Smooth muscle cell (in vitro differentiated cells): ENCODE results near the gene USP43. TPM values are rescaled to one million over a fixed set of nuclear protein-coding genes. Genes with fewer than 3 reads are reported as not detected.

Source experiments
- DNase-seq: peaks from one replicate; lab custom pipeline; 2025; ENCODE audit not compliant: unreplicated experiment; lab: John Stamatoyannopoulos, UW
- H2AFZ ChIP-seq: fragments of 200-600 bp; sonication (generic); 2 replicates; pipeline ENCODE4 v1.6.0; 2016; ENCODE audit warnings: antibody characterized with exemption, low read depth, mild to moderate bottlenecking
- H3F3A ChIP-seq: fragments of 200-600 bp; sonication (generic); 2 replicates; pipeline ENCODE4 v1.6.0; 2017; ENCODE audit warnings: antibody characterized with exemption, low read depth
- H3K27ac ChIP-seq: fragments of 200-600 bp; sonication (generic); 2 replicates; pipeline ENCODE4 v1.5.1; 2016; ENCODE audit warnings: low read depth, mild to moderate bottlenecking
- H3K27me3 ChIP-seq: fragments of 200-600 bp; sonication (generic); 2 replicates; pipeline ENCODE4 v1.6.1; 2016; ENCODE audit warnings: low read depth, mild to moderate bottlenecking
- H3K36me3 ChIP-seq: fragments of 200-600 bp; sonication (generic); 2 replicates; pipeline ENCODE4 v1.5.1; 2016; ENCODE audit warnings: low read depth
- H3K4me1 ChIP-seq: fragments of 200-600 bp; sonication (generic); 2 replicates; pipeline ENCODE4 v1.5.1; 2016; ENCODE audit warnings: low read depth
- H3K4me2 ChIP-seq: fragments of 200-600 bp; sonication (generic); 2 replicates; pipeline ENCODE4 v1.6.0; 2016; ENCODE audit warnings: mild to moderate bottlenecking
- H3K4me3 ChIP-seq: fragments of 200-600 bp; sonication (generic); 2 replicates; pipeline ENCODE4 v1.5.1; 2016; ENCODE audit warnings: mild to moderate bottlenecking
- H3K79me2 ChIP-seq: fragments of 200-600 bp; sonication (generic); 2 replicates; pipeline ENCODE4 v1.6.0; 2016; ENCODE audit warnings: low read depth, mild to moderate bottlenecking
- H3K9ac ChIP-seq: fragments of 200-600 bp; sonication (generic); 2 replicates; pipeline ENCODE4 v1.6.0; 2016; ENCODE audit warnings: low read depth
- H3K9me3 ChIP-seq: fragments of 200-600 bp; sonication (generic); replicated peaks from 2 replicates; pipeline ENCODE4 v1.5.1; 2016; ENCODE audit warnings: low read depth
- H4K20me1 ChIP-seq: fragments of 200-600 bp; sonication (generic); 2 replicates; pipeline ENCODE4 v1.6.0; 2016; ENCODE audit warnings: low read depth
- WGBS: methylation state at CpG from one replicate; pipeline ENCODE4 v1.1.7; 2016; ENCODE audit warnings: low lambda C conversion rate; 5-methylcytosine and 5-hydroxymethylcytosine counted together
- polyA plus RNA-seq: library from polyadenylated mRNA; unstranded; fragments of >200 nt; fragmentation: Nextera tagmentation; extraction: Ambion mirVana; gene quantifications from 2 replicates; pipeline ENCODE4 v1.2.1, GENCODE V29; 2016
- total RNA-seq: library from RNA; depleted of rRNA; stranded (reverse); fragments of >200 nt; gene quantifications from 2 replicates; pipeline ENCODE4 v1.2.3, GENCODE V29; 2014
- TF ChIP-seq, protein P1 (sequence below): fragments of 200-600 bp; sonication (generic); IDR thresholded peaks from 2 replicates; pipeline ENCODE4 v1.5.1; 2017; ENCODE audit warnings: borderline replicate concordance, mild to moderate bottlenecking, antibody characterized with exemption; ENCODE audit not compliant: insufficient read depth, poor library complexity, severe bottlenecking

Gene USP43
- total and polyA plus RNA-seq, 2 experiments from 2014 or later, result 2.0 to 2.7 TPM

GRCh38 chr17:9676820-9677310, 31.5 kb downstream of the USP43 start:
- H3K4me1 ChIP-seq, result peaks cover under 1% of the 10 kb centered on the region
- 50% methylated on average over 4 of the region's 4 CpGs for WGBS
- TF ChIP-seq, protein P1, sequence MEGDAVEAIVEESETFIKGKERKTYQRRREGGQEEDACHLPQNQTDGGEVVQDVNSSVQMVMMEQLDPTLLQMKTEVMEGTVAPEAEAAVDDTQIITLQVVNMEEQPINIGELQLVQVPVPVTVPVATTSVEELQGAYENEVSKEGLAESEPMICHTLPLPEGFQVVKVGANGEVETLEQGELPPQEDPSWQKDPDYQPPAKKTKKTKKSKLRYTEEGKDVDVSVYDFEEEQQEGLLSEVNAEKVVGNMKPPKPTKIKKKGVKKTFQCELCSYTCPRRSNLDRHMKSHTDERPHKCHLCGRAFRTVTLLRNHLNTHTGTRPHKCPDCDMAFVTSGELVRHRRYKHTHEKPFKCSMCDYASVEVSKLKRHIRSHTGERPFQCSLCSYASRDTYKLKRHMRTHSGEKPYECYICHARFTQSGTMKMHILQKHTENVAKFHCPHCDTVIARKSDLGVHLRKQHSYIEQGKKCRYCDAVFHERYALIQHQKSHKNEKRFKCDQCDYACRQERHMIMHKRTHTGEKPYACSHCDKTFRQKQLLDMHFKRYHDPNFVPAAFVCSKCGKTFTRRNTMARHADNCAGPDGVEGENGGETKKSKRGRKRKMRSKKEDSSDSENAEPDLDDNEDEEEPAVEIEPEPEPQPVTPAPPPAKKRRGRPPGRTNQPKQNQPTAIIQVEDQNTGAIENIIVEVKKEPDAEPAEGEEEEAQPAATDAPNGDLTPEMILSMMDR, result no peak
- no peaks in the 10 kb centered on the region for H3F3A ChIP-seq
- no peaks in the 10 kb centered on the region for H3K27me3 ChIP-seq
- H3K36me3 ChIP-seq, result no peaks in the 10 kb centered on the region
- peaks cover 9% of the 10 kb centered on the region for H3K9me3 ChIP-seq
- H3K4me2 ChIP-seq, result no peak overlapping the region
- peak overlapping the region; percentile 95 for H3K27ac ChIP-seq
- no peak overlapping the region for H3K4me3 ChIP-seq
- no peak overlapping the region for H2AFZ ChIP-seq
- DNase-seq, result no peak
- H3K79me2 ChIP-seq, result no peaks in the 10 kb centered on the region
- H3K9ac ChIP-seq, result peak overlapping the region; percentile 78
- no peaks in the 10 kb centered on the region for H4K20me1 ChIP-seq

- TF ChIP-seq, protein P1, result no peak
- no peak for DNase-seq
- 78% methylated on average over 7 of the region's 7 CpGs for WGBS
- no peak overlapping the region for H3K4me2 ChIP-seq
- H2AFZ ChIP-seq, result no peak overlapping the region
- no peaks in the 10 kb centered on the region for H3K27me3 ChIP-seq
- H4K20me1 ChIP-seq, result no peaks in the 10 kb centered on the region
- H3K79me2 ChIP-seq, result no peaks in the 10 kb centered on the region
- H3F3A ChIP-seq, result no peaks in the 10 kb centered on the region
- no peak overlapping the region for H3K4me3 ChIP-seq
- peak overlapping the region; percentile 95 for H3K27ac ChIP-seq
- peaks cover 9% of the 10 kb centered on the region for H3K9me3 ChIP-seq
- H3K9ac ChIP-seq, result peak overlapping the region; percentile 78
- H3K4me1 ChIP-seq, result no peaks in the 10 kb centered on the region
- no peaks in the 10 kb centered on the region for H3K36me3 ChIP-seq
These were observed 32.1 kb downstream of the USP43 start for GRCh38 chr17:9677411-9677810.

DNA sequence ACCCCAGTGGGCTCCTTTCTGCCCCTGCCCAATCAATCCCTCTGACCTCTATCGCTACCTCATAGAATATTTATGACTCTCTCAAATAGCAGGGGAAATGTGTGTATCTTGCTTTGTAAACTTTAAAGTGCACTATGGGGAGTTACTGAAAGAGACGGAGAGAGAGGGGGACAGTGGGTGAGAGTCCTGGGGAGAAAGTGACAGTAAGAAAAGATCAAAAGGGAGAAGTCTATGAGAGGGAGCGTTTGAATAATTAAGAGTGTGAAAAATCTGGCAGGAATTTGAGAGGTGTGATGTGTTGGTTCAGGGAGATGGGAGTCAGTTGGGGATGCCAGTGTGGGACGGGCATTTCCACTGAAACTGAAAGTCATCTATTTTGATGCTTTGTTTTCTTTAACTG, 32.6 kb downstream of the USP43 start:
- H3K4me3 ChIP-seq, result no peak overlapping the region
- H3K27ac ChIP-seq, result peak overlapping the region; percentile 95
- H3K9ac ChIP-seq, result peak overlapping the region; percentile 78
- TF ChIP-seq, protein P1, result no peak
- H4K20me1 ChIP-seq, result no peaks in the 10 kb centered on the region
- H3K27me3 ChIP-seq, result no peaks in the 10 kb centered on the region
- H3K79me2 ChIP-seq, result no peaks in the 10 kb centered on the region
- H2AFZ ChIP-seq, result no peak overlapping the region
- H3K4me2 ChIP-seq, result no peak overlapping the region
- H3K9me3 ChIP-seq, result peaks cover 9% of the 10 kb centered on the region
- WGBS, result 91% methylated on average over 4 of the region's 4 CpGs
- no peaks in the 10 kb centered on the region for H3K36me3 ChIP-seq
- no peaks in the 10 kb centered on the region for H3K4me1 ChIP-seq
- DNase-seq, result no peak
- no peaks in the 10 kb centered on the region for H3F3A ChIP-seq

DNA sequence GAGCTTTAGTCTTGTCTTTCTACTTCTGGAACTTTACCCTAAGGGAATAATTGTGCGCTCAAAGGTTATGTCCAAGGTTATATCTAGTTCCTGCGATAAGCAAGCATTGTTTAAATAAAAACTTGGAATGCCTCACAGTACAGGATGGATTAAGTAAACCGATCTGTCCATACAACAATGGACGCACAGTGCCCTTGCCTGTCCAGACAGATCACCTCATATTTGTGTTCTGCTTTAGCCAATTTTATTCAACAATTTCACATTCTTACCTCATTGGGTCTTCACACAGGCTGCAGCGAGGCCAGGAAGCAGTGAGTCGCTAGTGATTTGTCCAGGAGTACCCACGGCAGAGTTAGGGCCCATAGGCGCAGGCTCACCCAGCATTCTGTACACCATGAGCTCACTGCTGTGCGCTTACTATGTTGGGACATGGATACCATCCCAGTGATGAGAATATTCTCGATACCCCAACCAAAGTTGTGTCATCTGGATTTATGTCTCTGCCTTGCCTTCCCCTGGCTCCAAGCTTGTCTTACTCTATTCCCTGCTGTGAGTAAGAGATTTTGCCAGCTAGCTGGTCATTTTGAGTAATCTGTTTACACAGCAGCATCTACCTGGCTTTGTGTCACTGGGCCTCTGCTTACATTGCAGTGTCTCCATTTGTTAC, 39.8 kb downstream of the USP43 start:
- Histone ChIP-seq H3K27ac (no peak overlapping the region), H3K4me2 (no peak overlapping the region), H2AFZ (no peak overlapping the region), H3F3A (no peaks in the 10 kb centered on the region), H3K9ac (no peak overlapping the region), H3K4me1 (no peaks in the 10 kb centered on the region), H3K9me3 (peaks cover 3% of the 10 kb centered on the region), H3K36me3 (no peaks in the 10 kb centered on the region), H4K20me1 (no peaks in the 10 kb centered on the region), H3K27me3 (no peaks in the 10 kb centered on the region), H3K79me2 (no peaks in the 10 kb centered on the region), H3K4me3 (no peak overlapping the region)
- no peak for DNase-seq
- 90% methylated on average over 10 of the region's 10 CpGs for WGBS
- TF ChIP-seq, protein P1, result no peak
